Astrocyte (in vitro differentiated cells and primary cell): Measurements from ENCODE around the gene ZNF862.

Experiments used
- EZH2 ChIP-seq: IDR thresholded peaks from 2 replicates; pipeline ENCODE4 v1.6.1; 2012; ENCODE audit warnings: mild to moderate bottlenecking, low read length, inconsistent platforms; ENCODE audit not compliant: insufficient read depth
- TF ChIP-seq, protein P1 (sequence below): IDR thresholded peaks from 2 replicates; pipeline ENCODE4 v1.5.1; 2011; ENCODE audit warnings: low read depth, mild to moderate bottlenecking, inconsistent platforms, low read length, moderate library complexity; ENCODE audit not compliant: insufficient read depth

DNA sequence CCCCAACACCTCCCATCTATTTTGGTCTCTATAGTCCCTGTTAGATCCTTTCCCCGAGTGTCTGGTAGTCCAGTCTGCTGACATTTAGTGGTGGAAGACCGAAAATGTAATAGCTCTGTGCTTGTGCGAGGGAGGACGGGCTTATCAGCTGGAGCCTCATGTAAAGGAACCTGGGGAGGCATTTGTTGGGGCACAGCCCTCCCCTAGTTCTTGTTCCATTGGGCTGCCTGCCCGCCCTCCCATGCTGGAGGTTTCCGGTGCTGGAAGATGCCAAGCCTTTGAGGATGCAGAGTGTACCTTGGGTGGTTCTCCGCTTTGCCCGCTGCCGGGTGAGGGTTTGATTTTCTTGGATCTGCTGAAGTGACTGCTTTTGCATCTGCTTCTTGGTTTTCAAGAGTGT lies 5.4 kb downstream of the ZNF862 start:
- TF ChIP-seq EZH2, result no peak
- TF ChIP-seq, protein P1, sequence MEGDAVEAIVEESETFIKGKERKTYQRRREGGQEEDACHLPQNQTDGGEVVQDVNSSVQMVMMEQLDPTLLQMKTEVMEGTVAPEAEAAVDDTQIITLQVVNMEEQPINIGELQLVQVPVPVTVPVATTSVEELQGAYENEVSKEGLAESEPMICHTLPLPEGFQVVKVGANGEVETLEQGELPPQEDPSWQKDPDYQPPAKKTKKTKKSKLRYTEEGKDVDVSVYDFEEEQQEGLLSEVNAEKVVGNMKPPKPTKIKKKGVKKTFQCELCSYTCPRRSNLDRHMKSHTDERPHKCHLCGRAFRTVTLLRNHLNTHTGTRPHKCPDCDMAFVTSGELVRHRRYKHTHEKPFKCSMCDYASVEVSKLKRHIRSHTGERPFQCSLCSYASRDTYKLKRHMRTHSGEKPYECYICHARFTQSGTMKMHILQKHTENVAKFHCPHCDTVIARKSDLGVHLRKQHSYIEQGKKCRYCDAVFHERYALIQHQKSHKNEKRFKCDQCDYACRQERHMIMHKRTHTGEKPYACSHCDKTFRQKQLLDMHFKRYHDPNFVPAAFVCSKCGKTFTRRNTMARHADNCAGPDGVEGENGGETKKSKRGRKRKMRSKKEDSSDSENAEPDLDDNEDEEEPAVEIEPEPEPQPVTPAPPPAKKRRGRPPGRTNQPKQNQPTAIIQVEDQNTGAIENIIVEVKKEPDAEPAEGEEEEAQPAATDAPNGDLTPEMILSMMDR, result no peak
